HEK293 (cell line): ENCODE results near the gene PACS2.

Experiments used
- CTCF ChIA-PET: fragments of 350-600 bp; formaldehyde crosslinking; extraction: SDS; loops from one replicate; lab custom pipeline; 2021; ENCODE audit warnings: antibody characterized with exemption; lab: Yijun Ruan, JAX
- POLR2A ChIA-PET: fragments of 300-600 bp; formaldehyde crosslinking; extraction: SDS; loops from one replicate; lab custom pipeline; 2020; ENCODE audit warnings: antibody characterized with exemption, inconsistent platforms; lab: Yijun Ruan, JAX
- H3K27ac ChIP-seq: fragments of 200-500 bp; sonication (Bioruptor generic); 2 replicates; pipeline ENCODE4 v1.5.1; 2014; ENCODE audit warnings: low read depth, low read length, control low read depth, inconsistent platforms; ENCODE audit errors: extremely low read depth
- H3K36me3 ChIP-seq, 2 experiments: fragments of 200-500 bp in 1 of 2; sonication (Bioruptor generic) in 1 of 2; 1 replicate in 1 of 2; 2 replicates in 1 of 2; pipeline ENCODE4 v1.5.1; 2014 to 2017; ENCODE audit warnings: inconsistent platforms in 2 of 2, low read length in 2 of 2; ENCODE audit not compliant: control insufficient read depth in 2 of 2, insufficient read depth in 1 of 2
- H3K4me1 ChIP-seq: fragments of 200-500 bp; sonication (Bioruptor generic); 2 replicates; pipeline ENCODE4 v1.5.1; 2014; ENCODE audit warnings: mild to moderate bottlenecking, low read length, inconsistent platforms; ENCODE audit not compliant: control insufficient read depth, insufficient read depth
- H3K4me3 ChIP-seq: 2 replicates; pipeline ENCODE4 v1.5.1; 2011; ENCODE audit warnings: low read depth, mild to moderate bottlenecking, control low read depth, low read length, moderate library complexity
- H3K9me3 ChIP-seq: fragments of 200-500 bp; sonication (Bioruptor generic); 2 replicates; pipeline ENCODE4 v1.5.1; 2014; ENCODE audit warnings: low read depth, low read length, inconsistent platforms; ENCODE audit not compliant: control insufficient read depth, insufficient read depth
- GLIS2 ChIP-seq: fragments of 450-650 bp; formaldehyde crosslinking; IDR thresholded peaks from 2 replicates; pipeline ENCODE4 v1.5.1; 2016; ENCODE audit warnings: missing biosample characterization, missing genetic modification characterization
- RBAK ChIP-seq: fragments of 450-650 bp; formaldehyde crosslinking; IDR thresholded peaks from 2 replicates; pipeline ENCODE4 v1.5.1; 2016; ENCODE audit warnings: missing biosample characterization, missing genetic modification characterization
- REPIN1 ChIP-seq: fragments of 450-650 bp; formaldehyde crosslinking; IDR thresholded peaks from 2 replicates; pipeline ENCODE4 v1.5.1; 2017; ENCODE audit warnings: missing biosample characterization, missing genetic modification characterization, low read depth
- SP7 ChIP-seq: fragments of 450-650 bp; formaldehyde crosslinking; IDR thresholded peaks from 2 replicates; pipeline ENCODE4 v1.5.1; 2016; ENCODE audit warnings: missing biosample characterization, missing genetic modification characterization
- WT1 ChIP-seq: fragments of 450-650 bp; formaldehyde crosslinking; IDR thresholded peaks from 2 replicates; pipeline ENCODE4 v1.5.1; 2016; ENCODE audit warnings: missing biosample characterization, missing genetic modification characterization
- ZBTB20 ChIP-seq: fragments of 450-650 bp; formaldehyde crosslinking; IDR thresholded peaks from 2 replicates; pipeline ENCODE4 v1.5.1; 2016; ENCODE audit warnings: missing biosample characterization, missing genetic modification characterization
- ZFP37 ChIP-seq: fragments of 450-650 bp; formaldehyde crosslinking; IDR thresholded peaks from 2 replicates; pipeline ENCODE4 v1.5.1; 2016; ENCODE audit warnings: missing biosample characterization, missing genetic modification characterization
- ZNF112 ChIP-seq: fragments of 450-650 bp; formaldehyde crosslinking; IDR thresholded peaks from 2 replicates; pipeline ENCODE4 v1.5.0; 2017; ENCODE audit warnings: missing biosample characterization, missing genetic modification characterization
- ZNF223 ChIP-seq: fragments of 450-650 bp; formaldehyde crosslinking; IDR thresholded peaks from 2 replicates; pipeline ENCODE4 v1.5.1; 2016; ENCODE audit warnings: missing biosample characterization, missing genetic modification characterization
- ZNF239 ChIP-seq: fragments of 450-650 bp; formaldehyde crosslinking; IDR thresholded peaks from 2 replicates; pipeline ENCODE4 v1.5.1; 2016; ENCODE audit warnings: missing biosample characterization, missing genetic modification characterization
- ZNF350 ChIP-seq: fragments of 450-650 bp; formaldehyde crosslinking; IDR thresholded peaks from 2 replicates; pipeline ENCODE4 v1.5.0; 2017; ENCODE audit warnings: missing biosample characterization, mild to moderate bottlenecking, missing genetic modification characterization
- ZNF473 ChIP-seq: fragments of 450-650 bp; formaldehyde crosslinking; IDR thresholded peaks from 2 replicates; pipeline ENCODE4 v1.5.1; 2017; ENCODE audit warnings: missing biosample characterization, missing genetic modification characterization
- ZNF530 ChIP-seq: fragments of 450-650 bp; formaldehyde crosslinking; IDR thresholded peaks from 2 replicates; pipeline ENCODE4 v1.5.1; 2016; ENCODE audit warnings: low read depth, missing biosample characterization, missing genetic modification characterization
- ZNF549 ChIP-seq: fragments of 450-650 bp; IDR thresholded peaks from 2 replicates; pipeline ENCODE4 v1.5.1; 2018; ENCODE audit warnings: missing biosample characterization, missing genetic modification characterization, mild to moderate bottlenecking, inconsistent platforms, moderate library complexity
- ZNF596 ChIP-seq: fragments of 450-650 bp; IDR thresholded peaks from 2 replicates; pipeline ENCODE4 v1.5.0; 2018; ENCODE audit warnings: missing biosample characterization, mild to moderate bottlenecking, missing genetic modification characterization, moderate library complexity
- ZNF660 ChIP-seq: fragments of 450-650 bp; IDR thresholded peaks from 2 replicates; pipeline ENCODE4 v1.5.1; 2018; ENCODE audit warnings: missing biosample characterization, mild to moderate bottlenecking, missing genetic modification characterization
- ZNF785 ChIP-seq: fragments of 450-650 bp; formaldehyde crosslinking; IDR thresholded peaks from 2 replicates; pipeline ENCODE4 v1.5.1; 2016; ENCODE audit warnings: missing biosample characterization, missing genetic modification characterization
- TF ChIP-seq, protein P1 (sequence below): fragments of 450-650 bp; formaldehyde crosslinking; IDR thresholded peaks from 2 replicates; pipeline ENCODE4 v1.5.1; 2016; ENCODE audit warnings: missing biosample characterization, missing genetic modification characterization
- TF ChIP-seq, protein P2 (sequence below): fragments of 450-650 bp; formaldehyde crosslinking; IDR thresholded peaks from 2 replicates; pipeline ENCODE4 v1.5.1; 2017; ENCODE audit warnings: missing biosample characterization, missing genetic modification characterization
- TF ChIP-seq, protein P3 (sequence below): fragments of 450-650 bp; formaldehyde crosslinking; IDR thresholded peaks from 2 replicates; pipeline ENCODE4 v1.5.1; 2016; ENCODE audit warnings: missing biosample characterization, missing genetic modification characterization
- TF ChIP-seq, protein P4 (sequence below): fragments of 450-650 bp; formaldehyde crosslinking; IDR thresholded peaks from 2 replicates; pipeline ENCODE4 v1.5.1; 2016; ENCODE audit warnings: missing biosample characterization, missing genetic modification characterization
- TF ChIP-seq, protein P5 (sequence below): fragments of 450-650 bp; formaldehyde crosslinking; IDR thresholded peaks from 2 replicates; pipeline ENCODE4 v1.5.1; 2016; ENCODE audit warnings: missing biosample characterization, missing genetic modification characterization

Gene PACS2

DNA sequence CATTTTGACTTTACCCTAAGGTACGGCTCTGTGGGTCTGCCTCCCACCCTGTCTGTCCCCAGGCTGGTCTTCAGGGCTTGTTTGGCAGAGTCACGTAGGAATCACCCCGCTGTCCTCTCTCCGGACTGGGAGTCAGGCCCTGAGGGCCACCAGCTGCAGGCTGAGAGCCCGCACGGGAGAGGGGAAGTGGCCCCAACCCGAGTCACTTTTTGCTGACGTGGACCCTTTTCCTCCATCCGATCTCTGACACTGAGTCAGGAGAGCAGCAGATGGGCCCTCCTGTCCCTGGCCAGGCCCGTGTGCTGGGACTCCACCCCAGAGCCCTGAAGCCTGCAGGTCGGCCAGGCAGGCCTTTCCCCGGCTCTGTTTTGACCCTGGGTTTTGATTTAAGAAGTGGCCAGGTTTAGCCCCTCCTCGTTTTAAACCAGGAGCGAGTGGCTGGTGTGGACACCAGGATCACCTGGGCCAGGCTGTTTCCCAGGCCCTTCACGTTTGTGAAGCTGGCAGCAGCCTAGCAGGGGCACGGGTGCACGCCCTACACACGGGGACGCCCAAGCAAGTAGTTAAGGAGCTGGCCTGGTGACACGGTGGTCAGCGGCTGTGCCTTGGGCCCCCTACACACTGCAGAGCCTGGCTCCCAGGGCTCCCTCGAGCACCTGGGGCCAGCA lies 71.3 kb downstream of the PACS2 start:
- Histone ChIP-seq H3K4me1 (no peaks in the 10 kb centered on the region), H3K4me3 (no peak overlapping the region), H3K36me3 (peaks cover 0 to 39% of the 10 kb centered on the region in 2 experiments; a peak in 1 of 3 replicates), H3K9me3 (no peaks in the 10 kb centered on the region), H3K27ac (no peak overlapping the region)
- POLR2A ChIA-PET: no interaction called here
- CTCF ChIA-PET: interaction anchor here (0.7 to 0.9 kb wide), 3 partner anchors 13 to 95 kb away, joined by 3 to 5 read pairs (median 3); no protein-coding TSS in a partner anchor
- TF ChIP-seq, protein P1, sequence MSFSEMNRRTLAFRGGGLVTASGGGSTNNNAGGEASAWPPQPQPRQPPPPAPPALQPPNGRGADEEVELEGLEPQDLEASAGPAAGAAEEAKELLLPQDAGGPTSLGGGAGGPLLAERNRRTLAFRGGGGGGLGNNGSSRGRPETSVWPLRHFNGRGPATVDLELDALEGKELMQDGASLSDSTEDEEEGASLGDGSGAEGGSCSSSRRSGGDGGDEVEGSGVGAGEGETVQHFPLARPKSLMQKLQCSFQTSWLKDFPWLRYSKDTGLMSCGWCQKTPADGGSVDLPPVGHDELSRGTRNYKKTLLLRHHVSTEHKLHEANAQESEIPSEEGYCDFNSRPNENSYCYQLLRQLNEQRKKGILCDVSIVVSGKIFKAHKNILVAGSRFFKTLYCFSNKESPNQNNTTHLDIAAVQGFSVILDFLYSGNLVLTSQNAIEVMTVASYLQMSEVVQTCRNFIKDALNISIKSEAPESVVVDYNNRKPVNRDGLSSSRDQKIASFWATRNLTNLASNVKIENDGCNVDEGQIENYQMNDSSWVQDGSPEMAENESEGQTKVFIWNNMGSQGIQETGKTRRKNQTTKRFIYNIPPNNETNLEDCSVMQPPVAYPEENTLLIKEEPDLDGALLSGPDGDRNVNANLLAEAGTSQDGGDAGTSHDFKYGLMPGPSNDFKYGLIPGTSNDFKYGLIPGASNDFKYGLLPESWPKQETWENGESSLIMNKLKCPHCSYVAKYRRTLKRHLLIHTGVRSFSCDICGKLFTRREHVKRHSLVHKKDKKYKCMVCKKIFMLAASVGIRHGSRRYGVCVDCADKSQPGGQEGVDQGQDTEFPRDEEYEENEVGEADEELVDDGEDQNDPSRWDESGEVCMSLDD: no peak
- TF ChIP-seq ZNF473 (tag by site-specific recombination): no peak
- TF ChIP-seq, all 188 proteins: peak for 0

DNA sequence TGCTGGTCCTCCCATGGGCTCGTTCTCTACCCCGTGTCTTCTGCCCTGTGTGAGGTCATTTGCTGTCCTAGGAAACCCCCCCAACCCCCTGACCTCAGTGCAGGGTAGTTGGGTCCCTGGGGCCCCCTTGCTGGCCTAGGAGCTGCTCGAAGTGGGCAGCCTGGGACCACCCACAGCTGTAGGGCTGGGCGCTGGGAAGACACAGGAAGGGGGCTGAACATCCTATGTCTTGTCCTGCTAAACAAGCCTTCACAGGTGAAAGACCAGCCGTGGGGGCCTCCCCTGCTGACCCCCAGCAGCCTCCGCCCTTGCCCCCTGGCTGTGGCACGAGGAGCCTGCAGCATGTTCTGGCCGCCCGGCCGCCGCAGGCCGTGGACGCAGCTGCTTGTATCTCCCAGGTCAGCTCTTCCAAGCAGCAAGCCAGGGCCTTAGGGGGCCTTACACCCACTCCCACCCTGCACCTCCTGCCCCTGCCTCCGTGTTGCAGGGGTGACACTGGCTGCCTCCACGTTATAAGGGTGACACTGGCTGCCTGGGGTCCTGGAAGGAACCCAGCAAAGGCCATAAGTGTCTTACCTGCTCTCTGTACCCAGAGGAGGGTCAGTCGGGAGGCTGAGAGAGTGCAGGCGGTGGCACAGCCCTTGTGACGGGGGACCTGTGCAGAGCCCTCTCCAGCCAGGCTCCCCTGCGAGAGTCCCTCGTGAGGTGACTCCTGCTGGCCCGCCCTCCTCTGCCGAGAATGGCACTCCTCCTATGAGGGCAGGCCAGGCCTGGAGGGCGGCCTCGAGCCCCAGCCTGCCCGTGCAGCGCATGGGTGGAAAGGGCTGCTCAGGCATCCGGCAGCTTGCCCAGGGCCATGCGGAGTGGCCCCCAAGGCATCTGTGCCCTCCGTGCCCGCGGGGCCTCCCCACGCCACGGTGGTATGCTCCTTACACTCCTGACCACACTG lies 72.3 kb downstream of the PACS2 start:
- Histone ChIP-seq H3K4me3 (no peak overlapping the region), H3K36me3 (peaks cover 0 to 33% of the 10 kb centered on the region in 2 experiments; a peak in 1 of 3 replicates), H3K4me1 (no peaks in the 10 kb centered on the region), H3K27ac (no peak overlapping the region), H3K9me3 (no peaks in the 10 kb centered on the region)
- ChIA-PET CTCF (interaction anchor here (0.7 to 0.9 kb wide), 3 partner anchors 14 to 94 kb away, joined by 3 to 5 read pairs (median 3); no protein-coding TSS in a partner anchor), POLR2A (no interaction called here)
- peak; percentile 47; the same call in 1 of the 2 replicates for TF ChIP-seq GLIS2
- no peak for TF ChIP-seq RBAK

DNA sequence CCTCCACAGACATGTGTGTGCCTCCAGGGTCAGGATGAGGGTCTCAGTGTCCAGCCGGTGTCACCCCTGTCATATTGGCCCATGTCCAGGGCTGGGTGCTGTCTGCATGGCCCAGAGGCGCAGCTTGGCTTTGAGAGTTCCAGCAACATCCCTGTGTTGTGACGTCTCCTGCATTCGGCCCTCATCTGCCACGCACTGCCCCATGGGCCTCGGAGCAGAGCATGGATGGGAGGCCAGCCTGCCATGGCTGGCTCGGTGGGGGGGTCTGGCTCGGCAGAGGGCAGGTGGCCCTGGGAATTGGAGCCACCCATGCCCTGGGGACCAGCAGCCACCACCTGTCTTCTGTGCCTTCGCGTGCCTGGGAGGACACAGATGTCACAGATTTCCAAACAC lies 73.0 kb downstream of the PACS2 start:
- peaks cover 0 to 28% of the 10 kb centered on the region in 2 experiments; a peak in 1 of 3 replicates for H3K36me3 ChIP-seq
- H3K4me3 ChIP-seq: no peak overlapping the region
- TF ChIP-seq ZNF660 (tag by site-specific recombination) (no peak), ZNF596 (tag by site-specific recombination) (no peak), ZFP37 (tag by site-specific recombination) (no peak), REPIN1 (tag by site-specific recombination) (no peak), ZNF530 (tag by site-specific recombination) (no peak), SP7 (no peak), ZNF239 (tag by site-specific recombination) (no peak), ZNF549 (tag by site-specific recombination) (no peak), ZNF112 (tag by site-specific recombination) (no peak), ZNF350 (tag by site-specific recombination) (no peak), WT1 (tag by site-specific recombination) (no peak), ZBTB20 (tag by site-specific recombination) (no peak), ZNF785 (tag by site-specific recombination) (no peak), ZNF223 (no peak)
- TF ChIP-seq, protein P2, sequence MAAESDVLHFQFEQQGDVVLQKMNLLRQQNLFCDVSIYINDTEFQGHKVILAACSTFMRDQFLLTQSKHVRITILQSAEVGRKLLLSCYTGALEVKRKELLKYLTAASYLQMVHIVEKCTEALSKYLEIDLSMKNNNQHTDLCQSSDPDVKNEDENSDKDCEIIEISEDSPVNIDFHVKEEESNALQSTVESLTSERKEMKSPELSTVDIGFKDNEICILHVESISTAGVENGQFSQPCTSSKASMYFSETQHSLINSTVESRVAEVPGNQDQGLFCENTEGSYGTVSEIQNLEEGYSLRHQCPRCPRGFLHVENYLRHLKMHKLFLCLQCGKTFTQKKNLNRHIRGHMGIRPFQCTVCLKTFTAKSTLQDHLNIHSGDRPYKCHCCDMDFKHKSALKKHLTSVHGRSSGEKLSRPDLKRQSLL: no peak
- TF ChIP-seq, protein P3, sequence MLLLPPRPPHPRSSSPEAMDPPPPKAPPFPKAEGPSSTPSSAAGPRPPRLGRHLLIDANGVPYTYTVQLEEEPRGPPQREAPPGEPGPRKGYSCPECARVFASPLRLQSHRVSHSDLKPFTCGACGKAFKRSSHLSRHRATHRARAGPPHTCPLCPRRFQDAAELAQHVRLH: no peak
- TF ChIP-seq, protein P4, sequence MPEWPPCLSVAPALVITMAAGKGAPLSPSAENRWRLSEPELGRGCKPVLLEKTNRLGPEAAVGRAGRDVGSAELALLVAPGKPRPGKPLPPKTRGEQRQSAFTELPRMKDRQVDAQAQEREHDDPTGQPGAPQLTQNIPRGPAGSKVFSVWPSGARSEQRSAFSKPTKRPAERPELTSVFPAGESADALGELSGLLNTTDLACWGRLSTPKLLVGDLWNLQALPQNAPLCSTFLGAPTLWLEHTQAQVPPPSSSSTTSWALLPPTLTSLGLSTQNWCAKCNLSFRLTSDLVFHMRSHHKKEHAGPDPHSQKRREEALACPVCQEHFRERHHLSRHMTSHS (tag by site-specific recombination): no peak
- TF ChIP-seq, protein P5, sequence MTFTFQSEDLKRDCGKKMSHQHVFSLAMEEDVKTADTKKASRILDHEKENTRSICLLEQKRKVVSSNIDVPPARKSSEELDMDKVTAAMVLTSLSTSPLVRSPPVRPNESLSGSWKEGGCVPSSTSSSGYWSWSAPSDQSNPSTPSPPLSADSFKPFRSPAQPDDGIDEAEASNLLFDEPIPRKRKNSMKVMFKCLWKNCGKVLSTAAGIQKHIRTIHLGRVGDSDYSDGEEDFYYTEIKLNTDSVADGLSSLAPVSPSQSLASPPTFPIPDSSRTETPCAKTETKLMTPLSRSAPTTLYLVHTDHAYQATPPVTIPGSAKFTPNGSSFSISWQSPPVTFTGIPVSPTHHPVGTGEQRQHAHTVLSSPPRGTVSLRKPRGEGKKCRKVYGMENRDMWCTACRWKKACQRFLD (tag by site-specific recombination): no peak
- no peak overlapping the region for H3K27ac ChIP-seq
- CTCF ChIA-PET: no interaction called here
- POLR2A ChIA-PET: no interaction called here
- H3K4me1 ChIP-seq: no peaks in the 10 kb centered on the region
- no peaks in the 10 kb centered on the region for H3K9me3 ChIP-seq
